B cell (primary cell): ENCODE measurements around the gene FMNL3. TPM values are rescaled to one million over a fixed set of nuclear protein-coding genes. Genes with fewer than 3 reads are reported as not detected.
"Not testable (repeated sequence)": the region's sequence is repeated elsewhere in the genome, so short reads cannot be mapped to it uniquely, and the experiment has no call there.

Source experiments
- ATAC-seq: fragments of 200-7000 bp; cut with Tn5 transposase; one replicate; pipeline ENCODE4 v1.10.0; 2021; ENCODE audit warnings: low read depth, mild to moderate bottlenecking, moderate number of reproducible peaks, moderate library complexity
- CTCF ChIA-PET: fragments of 350-600 bp; sonication (Branson Sonifier 250); formaldehyde crosslinking; loops from one replicate; lab custom pipeline; 2021; ENCODE audit warnings: antibody characterized with exemption, inconsistent platforms; lab: Charles Lee
- POLR2A ChIA-PET: fragments of 350-600 bp; sonication (Branson Sonifier 250); formaldehyde crosslinking; loops from one replicate; lab custom pipeline; 2021; ENCODE audit warnings: antibody characterized with exemption; lab: Charles Lee
- DNase-seq: peaks from one replicate; pipeline ENCODE4 v3.0.0; 2013
- H2AFZ ChIP-seq: 2 replicates; pipeline ENCODE4 v1.6.1; 2012; ENCODE audit warnings: mild to moderate bottlenecking, low read depth, low read length; ENCODE audit not compliant: insufficient read depth, poor library complexity, severe bottlenecking
- H3K27ac ChIP-seq, 2 donors: 1 replicate in 1 of 2; 2 replicates in 1 of 2; pipeline ENCODE4 v1.5.1; 2012 to 2013; ENCODE audit warnings: low read length in 2 of 2, mild to moderate bottlenecking in 2 of 2, moderate library complexity in 1 of 2
- H3K27me3 ChIP-seq, 4 experiments: fragments of 200-600 bp in 1 of 4; sonication (generic) in 1 of 4; replicated peaks in 1 of 4; 1 replicate in 2 of 4; 2 replicates in 2 of 4; pipeline versions ENCODE4 v1.6.1 to v1.7.0; 2013 to 2016; ENCODE audit warnings: low read length in 3 of 4, mild to moderate bottlenecking in 2 of 4, mixed read lengths in 1 of 4, moderate library complexity in 1 of 4; ENCODE audit not compliant: insufficient read depth in 4 of 4, control insufficient read depth in 3 of 4; ENCODE audit errors: control extremely low read depth in 1 of 4
- H3K36me3 ChIP-seq, 2 experiments: replicated peaks in 1 of 2; 1 replicate in 1 of 2; 2 replicates in 1 of 2; pipeline versions ENCODE4 v1.6.1 to v1.7.1; 2013; ENCODE audit warnings: low read length in 1 of 2; ENCODE audit not compliant: insufficient read depth in 2 of 2, control insufficient read depth in 1 of 2; ENCODE audit errors: control extremely low read depth in 1 of 2, extremely low read depth in 1 of 2
- H3K4me1 ChIP-seq, 2 donors: fragments of 200-600 bp in 1 of 2; sonication (generic) in 1 of 2; 1 replicate in 1 of 2; 2 replicates in 1 of 2; pipeline versions ENCODE4 v1.5.1 to v1.6.1; 2013 to 2017; ENCODE audit warnings: low read length in 2 of 2; ENCODE audit not compliant: control insufficient read depth in 2 of 2, insufficient read depth in 2 of 2
- H3K4me2 ChIP-seq: replicated peaks from 2 replicates; pipeline ENCODE3; 2012; ENCODE audit warnings: mild to moderate bottlenecking, low read depth, low read length; ENCODE audit not compliant: poor library complexity, severe bottlenecking
- H3K4me3 ChIP-seq, 5 experiments: fragments of 200-600 bp in 1 of 5; sonication (generic) in 1 of 5; 1 replicate in 3 of 5; 2 replicates in 2 of 5; pipeline versions ENCODE4 v1.5.1 to v1.7.0; 2011 to 2016; ENCODE audit warnings: low read length in 4 of 5, mild to moderate bottlenecking in 4 of 5, low read depth in 2 of 5, control low read depth in 1 of 5, moderate library complexity in 1 of 5; ENCODE audit not compliant: insufficient read depth in 1 of 5; ENCODE audit errors: control extremely low read depth in 1 of 5, extremely low read depth in 1 of 5
- H3K79me2 ChIP-seq: fragments of 200-600 bp; sonication (generic); one replicate; pipeline ENCODE4 v1.6.0; 2016; ENCODE audit warnings: low read length; ENCODE audit not compliant: control insufficient read depth, insufficient read depth
- H3K9ac ChIP-seq: fragments of 200-600 bp; sonication (generic); 2 replicates; pipeline ENCODE4 v1.6.1; 2017; ENCODE audit warnings: mild to moderate bottlenecking, low read length, moderate library complexity
- H3K9me3 ChIP-seq, 3 donors: one replicate each; pipeline versions ENCODE4 v1.6.1 to v1.7.1; 2013; ENCODE audit warnings: low read length in 2 of 3; ENCODE audit not compliant: control insufficient read depth in 2 of 3, insufficient read depth in 1 of 3; ENCODE audit errors: control extremely low read depth in 1 of 3
- H4K20me1 ChIP-seq: 2 replicates; pipeline ENCODE4 v1.6.0; 2012; ENCODE audit warnings: mild to moderate bottlenecking, low read length; ENCODE audit not compliant: insufficient read depth, control insufficient read depth, poor library complexity, severe bottlenecking
- H3K27ac Mint-ChIP-seq: one replicate; pipeline ENCODE4 v1.8.0; 2021; ENCODE audit warnings: mixed read lengths
- H3K27me3 Mint-ChIP-seq: one replicate; pipeline ENCODE4 v1.8.0; 2021; ENCODE audit warnings: mixed read lengths
- H3K4me1 Mint-ChIP-seq: one replicate; pipeline ENCODE4 v1.8.0; 2021; ENCODE audit warnings: mixed read lengths
- H3K4me3 Mint-ChIP-seq: one replicate; pipeline ENCODE4 v1.8.0; 2021; ENCODE audit warnings: mixed read lengths
- H3K9me3 Mint-ChIP-seq: one replicate; pipeline ENCODE4 v1.8.0; 2022; ENCODE audit warnings: mixed read lengths; ENCODE audit not compliant: insufficient read depth
- CTCF ChIP-seq: fragments of 200-600 bp; IDR thresholded peaks from one replicate; pipeline ENCODE4 v1.8.0; 2022; ENCODE audit warnings: antibody characterized with exemption, mild to moderate bottlenecking
- EZH2 ChIP-seq: IDR thresholded peaks from 2 replicates; pipeline ENCODE4 v1.6.1; 2012; ENCODE audit warnings: borderline replicate concordance, low read depth, mild to moderate bottlenecking, moderate library complexity, low read length; ENCODE audit not compliant: insufficient read depth, poor library complexity, severe bottlenecking
- WGBS: methylation state at CpG from one replicate; pipeline ENCODE4 v1.1.5; 2013; ENCODE audit warnings: missing lambda C conversion rate; ENCODE audit not compliant: insufficient coverage; 5-methylcytosine and 5-hydroxymethylcytosine counted together
- intact Hi-C: fragments of 100-400 bp; cut with micrococcal nuclease; formaldehyde crosslinking; loops from one replicate; pipeline ENCODE4 v1.10.0; 2022
- polyA plus RNA-seq: library from polyadenylated mRNA; depleted of rRNA; stranded (reverse); fragments of >200 nt; gene quantifications from 2 replicates; pipeline ENCODE4 v1.2.3, GENCODE V29; 2012
- total RNA-seq, 2 donors: library from RNA; stranded (reverse); fragments of 120-200 nt in 1 of 2; gene quantifications; 1 replicate in 1 of 2; 2 replicates in 1 of 2; pipeline versions ENCODE4 v1.2.3 to v1.2.4, GENCODE V29; 2013 to 2022

The FMNL3 gene
- total and polyA plus RNA-seq, 2 donors (not counting 1 experiment from before 2014, with no cell fraction given): 19.3 to 69.9 TPM

- Histone ChIP-seq H4K20me1 (no peaks in the 10 kb centered on the region), H3K4me1 (no peaks in the 10 kb centered on the region), H3K36me3 (no peaks in the 10 kb centered on the region), H2AFZ (no peak overlapping the region), H3K4me3 (no peak overlapping the region), H3K79me2 (no peaks in the 10 kb centered on the region), H3K9me3 (no peaks in the 10 kb centered on the region), H3K27me3 (peaks cover 0 to 3% (median 1%) of the 10 kb centered on the region in 4 experiments), H3K9ac (no peak overlapping the region), H3K4me2 (no peak overlapping the region), H3K27ac (no peak overlapping the region)
- intact Hi-C loops: no loop called here
- CTCF ChIA-PET: no interaction called here
- H3K27me3 Mint-ChIP-seq: peaks cover 18% of the 10 kb centered on the region
- ATAC-seq (no peak), DNase-seq (no peak)
- no peaks in the 10 kb centered on the region for H3K9me3 Mint-ChIP-seq
- no peak overlapping the region for H3K27ac Mint-ChIP-seq
- POLR2A ChIA-PET: no interaction called here
- H3K4me3 Mint-ChIP-seq: no peak overlapping the region
- 85% methylated on average over 2 of the region's 3 CpGs for WGBS
- H3K4me1 Mint-ChIP-seq: no peaks in the 10 kb centered on the region
- TF ChIP-seq CTCF (no peak), EZH2 (no peak)
Observed at GRCh38 chr12:49728446-49728845, 21.2 kb upstream of the FMNL3 start.

GRCh38 chr12:49721355-49721754, 14.2 kb upstream of the FMNL3 start:
- H3K4me1 ChIP-seq, DNase-seq, H4K20me1 ChIP-seq, H2AFZ ChIP-seq, H3K27ac Mint-ChIP-seq, H3K4me2 ChIP-seq, H3K27me3 Mint-ChIP-seq, H3K79me2 ChIP-seq, H3K9ac ChIP-seq, H3K9me3 ChIP-seq, H3K4me3 Mint-ChIP-seq, H3K36me3 ChIP-seq, H3K27ac ChIP-seq, H3K4me3 ChIP-seq, ATAC-seq, intact Hi-C loops, H3K4me1 Mint-ChIP-seq, H3K27me3 ChIP-seq, CTCF ChIA-PET, H3K9me3 Mint-ChIP-seq, POLR2A ChIA-PET: not testable (repeated sequence)
- WGBS: no CpG with 5 or more reads among the region's 3 CpGs
